ENCODE data around the gene F11. TPM values are rescaled to one million over a fixed set of nuclear protein-coding genes. Genes with fewer than 3 reads are reported as not detected.

F11 gene
- total RNA-seq, result not detected

- H3K27me3 ChIP-seq (ENCODE audit: insufficient read depth, low read length), result no peaks in the 10 kb centered on the region
- H3K9me3 ChIP-seq (ENCODE audit: low read depth, low read length), result no peaks in the 10 kb centered on the region
- no peak within 1 kb of the TSS for H3K4me3 ChIP-seq (ENCODE audit: low read length)
- H3K4me1 ChIP-seq (ENCODE audit: insufficient read depth, low read length), result no peaks in the 10 kb centered on the region
These were observed at the start of gene F11 for GRCh38 chr4:186265683-186266652. Gene F11, plus strand, starts transcription at chr4:186266189. Its CDS starts 948 bp downstream, at chr4:186267137.

- H3K9me3 ChIP-seq (ENCODE audit: low read depth, low read length), result no peaks in the 10 kb centered on the region
- H3K4me1 ChIP-seq (ENCODE audit: insufficient read depth, low read length), result no peaks in the 10 kb centered on the region
- H3K27me3 ChIP-seq (ENCODE audit: insufficient read depth, low read length), result no peaks in the 10 kb centered on the region
- H3K4me3 ChIP-seq (ENCODE audit: low read length), result no peak overlapping the region
These were observed 49.4 kb upstream of the F11 start for GRCh38 chr4:186216465-186217024.

- Histone ChIP-seq H3K9me3 (ENCODE audit: low read depth, low read length) (no peaks in the 10 kb centered on the region), H3K4me1 (ENCODE audit: insufficient read depth, low read length) (no peaks in the 10 kb centered on the region), H3K4me3 (ENCODE audit: low read length) (no peak overlapping the region), H3K27me3 (ENCODE audit: insufficient read depth, low read length) (no peaks in the 10 kb centered on the region)
These were observed 48.2 kb upstream of the F11 start for GRCh38 chr4:186217733-186218293.

GRCh38 chr4:186221624-186222023 is 44.4 kb upstream of the F11 start:
- Histone ChIP-seq H3K9me3 (ENCODE audit: low read depth, low read length) (no peaks in the 10 kb centered on the region), H3K4me1 (ENCODE audit: insufficient read depth, low read length) (no peaks in the 10 kb centered on the region), H3K27me3 (ENCODE audit: insufficient read depth, low read length) (no peaks in the 10 kb centered on the region), H3K4me3 (ENCODE audit: low read length) (no peak overlapping the region)

GRCh38 chr4:186225848-186226247 is 40.1 kb upstream of the F11 start:
- Histone ChIP-seq H3K4me3 (ENCODE audit: low read length) (no peak overlapping the region), H3K4me1 (ENCODE audit: insufficient read depth, low read length) (no peaks in the 10 kb centered on the region), H3K9me3 (ENCODE audit: low read depth, low read length) (no peaks in the 10 kb centered on the region), H3K27me3 (ENCODE audit: insufficient read depth, low read length) (no peaks in the 10 kb centered on the region)

GRCh38 chr4:186226521-186227189 is 39.3 kb upstream of the F11 start:
- Histone ChIP-seq H3K4me1 (ENCODE audit: insufficient read depth, low read length) (no peaks in the 10 kb centered on the region), H3K27me3 (ENCODE audit: insufficient read depth, low read length) (no peaks in the 10 kb centered on the region), H3K9me3 (ENCODE audit: low read depth, low read length) (no peaks in the 10 kb centered on the region), H3K4me3 (ENCODE audit: low read length) (no peak overlapping the region)

GRCh38 chr4:186227221-186227620 is 38.8 kb upstream of the F11 start, which contains the start of gene KLKB1:
Gene KLKB1, plus strand, starts transcription at chr4:186227507. Its CDS starts 689 bp downstream, at chr4:186228196.
- H3K4me3 ChIP-seq (ENCODE audit: low read length), result no peak within 1 kb of the TSS
- no peaks in the 10 kb centered on the region for H3K4me1 ChIP-seq (ENCODE audit: insufficient read depth, low read length)
- no peaks in the 10 kb centered on the region for H3K27me3 ChIP-seq (ENCODE audit: insufficient read depth, low read length)
- no peaks in the 10 kb centered on the region for H3K9me3 ChIP-seq (ENCODE audit: low read depth, low read length)

- no peaks in the 10 kb centered on the region for H3K9me3 ChIP-seq (ENCODE audit: low read depth, low read length)
- H3K4me1 ChIP-seq (ENCODE audit: insufficient read depth, low read length), result no peaks in the 10 kb centered on the region
- H3K27me3 ChIP-seq (ENCODE audit: insufficient read depth, low read length), result no peaks in the 10 kb centered on the region
- H3K4me3 ChIP-seq (ENCODE audit: low read length), result no peak overlapping the region
These were observed 38.1 kb upstream of the F11 start for GRCh38 chr4:186227744-186228513.

GRCh38 chr4:186228514-186228894 is 37.5 kb upstream of the F11 start:
- H3K27me3 ChIP-seq (ENCODE audit: insufficient read depth, low read length), result no peaks in the 10 kb centered on the region
- no peaks in the 10 kb centered on the region for H3K4me1 ChIP-seq (ENCODE audit: insufficient read depth, low read length)
- H3K9me3 ChIP-seq (ENCODE audit: low read depth, low read length), result no peaks in the 10 kb centered on the region
- H3K4me3 ChIP-seq (ENCODE audit: low read length), result no peak overlapping the region

- H3K27me3 ChIP-seq (ENCODE audit: insufficient read depth, low read length), result no peaks in the 10 kb centered on the region
- no peak overlapping the region for H3K4me3 ChIP-seq (ENCODE audit: low read length)
- H3K9me3 ChIP-seq (ENCODE audit: low read depth, low read length), result no peaks in the 10 kb centered on the region
- H3K4me1 ChIP-seq (ENCODE audit: insufficient read depth, low read length), result no peaks in the 10 kb centered on the region
These were observed 31.6 kb upstream of the F11 start for GRCh38 chr4:186234367-186234766.

- no peaks in the 10 kb centered on the region for H3K9me3 ChIP-seq (ENCODE audit: low read depth, low read length)
- no peak overlapping the region for H3K4me3 ChIP-seq (ENCODE audit: low read length)
- H3K27me3 ChIP-seq (ENCODE audit: insufficient read depth, low read length), result no peaks in the 10 kb centered on the region
- no peaks in the 10 kb centered on the region for H3K4me1 ChIP-seq (ENCODE audit: insufficient read depth, low read length)
These were observed 29.9 kb upstream of the F11 start for GRCh38 chr4:186236126-186236525.

- Histone ChIP-seq H3K4me3 (ENCODE audit: low read length) (no peak overlapping the region), H3K27me3 (ENCODE audit: insufficient read depth, low read length) (no peaks in the 10 kb centered on the region), H3K9me3 (ENCODE audit: low read depth, low read length) (no peaks in the 10 kb centered on the region), H3K4me1 (ENCODE audit: insufficient read depth, low read length) (no peaks in the 10 kb centered on the region)
These were observed 25.5 kb upstream of the F11 start for GRCh38 chr4:186240452-186240847.

- H3K4me1 ChIP-seq (ENCODE audit: insufficient read depth, low read length), result no peaks in the 10 kb centered on the region
- H3K9me3 ChIP-seq (ENCODE audit: low read depth, low read length), result no peaks in the 10 kb centered on the region
- H3K4me3 ChIP-seq (ENCODE audit: low read length), result no peak overlapping the region
- no peaks in the 10 kb centered on the region for H3K27me3 ChIP-seq (ENCODE audit: insufficient read depth, low read length)
These were observed 25.0 kb upstream of the F11 start for GRCh38 chr4:186240848-186241491.

GRCh38 chr4:186241616-186242015 is 24.4 kb upstream of the F11 start:
- Histone ChIP-seq H3K27me3 (ENCODE audit: insufficient read depth, low read length) (no peaks in the 10 kb centered on the region), H3K4me3 (ENCODE audit: low read length) (no peak overlapping the region), H3K4me1 (ENCODE audit: insufficient read depth, low read length) (no peaks in the 10 kb centered on the region), H3K9me3 (ENCODE audit: low read depth, low read length) (no peaks in the 10 kb centered on the region)

All from mononuclear cell (primary cell).